HT1080 (cell line): ENCODE results near the gene TMEM179B. TPM values are rescaled to one million over a fixed set of nuclear protein-coding genes. Genes with fewer than 3 reads are reported as not detected.
"Not testable (repeated sequence)": the region's sequence is repeated elsewhere in the genome, so short reads cannot be mapped to it uniquely, and the experiment has no call there.

ENCODE experiments used
- DNase-seq: peaks from one replicate; pipeline ENCODE4 v3.0.0-alpha.2; 2015; ENCODE audit warnings: low read depth
- polyA plus RNA-seq, 2 experiments: library from polyadenylated mRNA; depleted of rRNA; stranded (reverse); fragments of >200 nt; gene quantifications; 2 replicates each; pipeline ENCODE4 v1.2.3, GENCODE V29; 2015
- total RNA-seq: library from RNA; depleted of rRNA; stranded (reverse); fragments of >200 nt; shearing (Covaris generic); gene quantifications from 2 replicates; pipeline ENCODE4 v1.2.3, GENCODE V29; 2014; rRNA removed

TMEM179B gene
- 112 and 181 TPM in 2 replicates for total RNA-seq
- polyA plus RNA-seq (2015; cell fraction: cytosol; rRNA removed) = 141 and 164 TPM in 2 replicates
- polyA plus RNA-seq (2015; cell fraction: nucleus; rRNA removed) = 59.2 and 78.0 TPM in 2 replicates

GRCh38 chr11:62787005-62787759 is at the start of gene TMEM179B:
TSS of gene TMEM179B (plus strand) at chr11:62787402. CDS start at chr11:62787432, 30 bp downstream.
- DNase-seq = peak; percentile 98

GRCh38 chr11:62747475-62748160 is 39.6 kb upstream of the TMEM179B start:
- DNase-seq = no peak

GRCh38 chr11:62749931-62750330 is 37.3 kb upstream of the TMEM179B start:
- not testable (repeated sequence) for DNase-seq

- no peak for DNase-seq
Observed at GRCh38 chr11:62752177-62752785, 34.9 kb upstream of the TMEM179B start.

GRCh38 chr11:62752994-62753735 is 34.0 kb upstream of the TMEM179B start:
- no peak for DNase-seq

- peak; percentile 100 for DNase-seq
Observed at GRCh38 chr11:62753736-62754603, 33.2 kb upstream of the TMEM179B start, which contains the start of gene ZBTB3. TSS of gene ZBTB3 (minus strand) at chr11:62754160. CDS start at chr11:62753664, 496 bp downstream.

GRCh38 chr11:62755086-62755615 is 32.1 kb upstream of the TMEM179B start:
- DNase-seq = no peak

- DNase-seq = no peak
Observed at GRCh38 chr11:62757846-62758788, 29.1 kb upstream of the TMEM179B start.

GRCh38 chr11:62760867-62761227 is 26.4 kb upstream of the TMEM179B start:
- not testable (repeated sequence) for DNase-seq

GRCh38 chr11:62770778-62771143 is 16.4 kb upstream of the TMEM179B start:
- no peak for DNase-seq

GRCh38 chr11:62771144-62772021 is 15.8 kb upstream of the TMEM179B start, which contains the start of gene TAF6L:
TSS of gene TAF6L (plus strand) at chr11:62771396. CDS start at chr11:62775784, 4,388 bp downstream.
- peak; percentile 97 for DNase-seq

- DNase-seq = no peak
Observed at GRCh38 chr11:62774407-62774806, 12.8 kb upstream of the TMEM179B start.

GRCh38 chr11:62775646-62776045 is 11.6 kb upstream of the TMEM179B start:
- DNase-seq = no peak

GRCh38 chr11:62777389-62777788 is 9.8 kb upstream of the TMEM179B start:
- no peak for DNase-seq

GRCh38 chr11:62778441-62778840 is 8.8 kb upstream of the TMEM179B start:
- no peak for DNase-seq

GRCh38 chr11:62782753-62783152 is 4.4 kb upstream of the TMEM179B start:
- no peak for DNase-seq

GRCh38 chr11:62786318-62787004 is 741 bp upstream of the TMEM179B start:
- DNase-seq = peak; percentile 82
